ENCODE measurements around the gene CRTAP. TPM values are rescaled to one million over a fixed set of nuclear protein-coding genes. Genes with fewer than 3 reads are reported as not detected.

The CRTAP gene
- total RNA-seq, 1 experiment from 2014 or later, result 104 TPM

DNA sequence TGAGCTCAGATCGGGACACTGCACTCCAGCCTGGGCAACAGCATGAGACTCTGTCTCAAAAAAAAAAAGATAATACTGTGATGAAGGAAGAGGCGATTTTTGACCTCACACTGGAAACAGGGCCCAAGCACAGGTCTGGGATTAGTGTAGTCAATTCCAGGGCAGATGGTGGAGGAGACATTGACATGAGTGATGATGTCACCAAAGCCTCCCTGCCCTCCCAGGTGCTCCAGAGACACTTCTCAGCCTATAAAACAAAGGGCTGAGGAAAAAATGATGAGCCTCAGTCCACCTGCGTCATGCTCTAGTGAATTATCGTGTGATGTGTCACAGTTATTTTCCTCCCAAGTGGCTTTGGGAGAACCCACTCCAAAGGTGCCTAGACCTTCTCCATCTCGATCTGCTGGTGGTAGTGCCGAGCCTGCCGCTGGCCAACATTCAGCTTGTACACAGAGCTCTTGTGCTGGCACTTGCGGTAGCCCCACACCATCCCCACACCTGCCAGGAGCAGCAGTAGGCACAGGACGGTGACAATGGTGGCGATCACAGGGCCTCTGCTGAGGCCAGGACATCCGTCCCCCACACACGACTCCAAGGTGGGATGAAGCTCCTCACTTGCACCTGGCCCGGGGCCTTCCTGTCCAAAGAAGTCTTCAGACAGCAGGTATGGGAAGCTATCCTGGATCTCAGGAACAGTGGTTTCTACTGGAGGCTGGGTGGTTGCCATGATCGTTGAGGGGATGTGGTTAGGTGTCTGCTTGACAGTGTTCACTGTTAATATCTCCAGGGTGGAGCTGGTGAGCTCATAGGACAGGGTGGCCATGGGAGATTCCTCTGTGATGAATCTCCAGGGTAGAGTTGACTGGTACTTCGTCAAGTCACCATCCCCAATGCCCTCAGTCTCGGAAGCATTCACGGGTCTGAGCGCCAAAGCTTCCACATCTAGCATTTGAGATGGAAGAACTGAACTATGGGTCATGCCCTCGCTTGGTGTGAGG lies 38.8 kb downstream of the CRTAP start (continued):
- TF ChIP-seq, protein P1, sequence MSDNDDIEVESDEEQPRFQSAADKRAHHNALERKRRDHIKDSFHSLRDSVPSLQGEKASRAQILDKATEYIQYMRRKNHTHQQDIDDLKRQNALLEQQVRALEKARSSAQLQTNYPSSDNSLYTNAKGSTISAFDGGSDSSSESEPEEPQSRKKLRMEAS (IDR thresholded peaks at IDR 0.05), result no peak
- TF ChIP-seq CBX3 (IDR thresholded peaks at IDR 0.05; ENCODE audit: low read depth) (no peak), ZFX (IDR thresholded peaks at IDR 0.05) (no peak), EGR1 (IDR thresholded peaks at IDR 0.05; ENCODE audit: low read depth) (no peak)

DNA sequence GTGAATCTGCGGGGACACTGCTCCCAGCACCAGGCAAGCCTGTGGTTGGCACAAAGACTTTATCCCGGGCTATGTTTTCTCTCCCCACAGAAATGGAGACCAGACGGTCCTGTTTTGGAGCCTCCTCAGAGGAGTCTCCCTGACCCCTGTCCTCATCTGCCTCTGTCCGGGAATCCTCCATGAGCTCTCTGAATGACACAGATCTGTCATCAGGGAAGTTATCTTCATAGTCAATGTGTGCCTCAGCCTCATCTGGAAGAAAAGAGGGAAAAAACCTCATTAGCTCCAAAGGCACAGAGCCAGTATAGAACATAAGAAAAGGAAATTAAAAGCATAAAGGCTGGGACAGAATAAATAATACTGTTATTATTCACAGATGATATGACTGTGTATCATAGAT lies 40.0 kb downstream of the CRTAP start:
- BruUV-seq (replicated peaks), result no TSS peak
- TF ChIP-seq, protein P2, sequence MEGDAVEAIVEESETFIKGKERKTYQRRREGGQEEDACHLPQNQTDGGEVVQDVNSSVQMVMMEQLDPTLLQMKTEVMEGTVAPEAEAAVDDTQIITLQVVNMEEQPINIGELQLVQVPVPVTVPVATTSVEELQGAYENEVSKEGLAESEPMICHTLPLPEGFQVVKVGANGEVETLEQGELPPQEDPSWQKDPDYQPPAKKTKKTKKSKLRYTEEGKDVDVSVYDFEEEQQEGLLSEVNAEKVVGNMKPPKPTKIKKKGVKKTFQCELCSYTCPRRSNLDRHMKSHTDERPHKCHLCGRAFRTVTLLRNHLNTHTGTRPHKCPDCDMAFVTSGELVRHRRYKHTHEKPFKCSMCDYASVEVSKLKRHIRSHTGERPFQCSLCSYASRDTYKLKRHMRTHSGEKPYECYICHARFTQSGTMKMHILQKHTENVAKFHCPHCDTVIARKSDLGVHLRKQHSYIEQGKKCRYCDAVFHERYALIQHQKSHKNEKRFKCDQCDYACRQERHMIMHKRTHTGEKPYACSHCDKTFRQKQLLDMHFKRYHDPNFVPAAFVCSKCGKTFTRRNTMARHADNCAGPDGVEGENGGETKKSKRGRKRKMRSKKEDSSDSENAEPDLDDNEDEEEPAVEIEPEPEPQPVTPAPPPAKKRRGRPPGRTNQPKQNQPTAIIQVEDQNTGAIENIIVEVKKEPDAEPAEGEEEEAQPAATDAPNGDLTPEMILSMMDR (IDR thresholded peaks at IDR 0.05 in 2 of 3, conservative IDR thresholded peaks at IDR 0.05 in 1 of 3; ENCODE audit: borderline replicate concordance in 1 of 3, insufficient read depth in 1 of 3, low read depth in 2 of 3, low read length in 2 of 3), result no peak
- TF ChIP-seq, protein P3, sequence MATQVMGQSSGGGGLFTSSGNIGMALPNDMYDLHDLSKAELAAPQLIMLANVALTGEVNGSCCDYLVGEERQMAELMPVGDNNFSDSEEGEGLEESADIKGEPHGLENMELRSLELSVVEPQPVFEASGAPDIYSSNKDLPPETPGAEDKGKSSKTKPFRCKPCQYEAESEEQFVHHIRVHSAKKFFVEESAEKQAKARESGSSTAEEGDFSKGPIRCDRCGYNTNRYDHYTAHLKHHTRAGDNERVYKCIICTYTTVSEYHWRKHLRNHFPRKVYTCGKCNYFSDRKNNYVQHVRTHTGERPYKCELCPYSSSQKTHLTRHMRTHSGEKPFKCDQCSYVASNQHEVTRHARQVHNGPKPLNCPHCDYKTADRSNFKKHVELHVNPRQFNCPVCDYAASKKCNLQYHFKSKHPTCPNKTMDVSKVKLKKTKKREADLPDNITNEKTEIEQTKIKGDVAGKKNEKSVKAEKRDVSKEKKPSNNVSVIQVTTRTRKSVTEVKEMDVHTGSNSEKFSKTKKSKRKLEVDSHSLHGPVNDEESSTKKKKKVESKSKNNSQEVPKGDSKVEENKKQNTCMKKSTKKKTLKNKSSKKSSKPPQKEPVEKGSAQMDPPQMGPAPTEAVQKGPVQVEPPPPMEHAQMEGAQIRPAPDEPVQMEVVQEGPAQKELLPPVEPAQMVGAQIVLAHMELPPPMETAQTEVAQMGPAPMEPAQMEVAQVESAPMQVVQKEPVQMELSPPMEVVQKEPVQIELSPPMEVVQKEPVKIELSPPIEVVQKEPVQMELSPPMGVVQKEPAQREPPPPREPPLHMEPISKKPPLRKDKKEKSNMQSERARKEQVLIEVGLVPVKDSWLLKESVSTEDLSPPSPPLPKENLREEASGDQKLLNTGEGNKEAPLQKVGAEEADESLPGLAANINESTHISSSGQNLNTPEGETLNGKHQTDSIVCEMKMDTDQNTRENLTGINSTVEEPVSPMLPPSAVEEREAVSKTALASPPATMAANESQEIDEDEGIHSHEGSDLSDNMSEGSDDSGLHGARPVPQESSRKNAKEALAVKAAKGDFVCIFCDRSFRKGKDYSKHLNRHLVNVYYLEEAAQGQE (IDR thresholded peaks at IDR 0.05; ENCODE audit: low read depth), result no peak
- no peak for TF ChIP-seq EGR1 (IDR thresholded peaks at IDR 0.05; ENCODE audit: low read depth)
- no peak for TF ChIP-seq JUND (IDR thresholded peaks at IDR 0.05)
- TF ChIP-seq, protein P4, sequence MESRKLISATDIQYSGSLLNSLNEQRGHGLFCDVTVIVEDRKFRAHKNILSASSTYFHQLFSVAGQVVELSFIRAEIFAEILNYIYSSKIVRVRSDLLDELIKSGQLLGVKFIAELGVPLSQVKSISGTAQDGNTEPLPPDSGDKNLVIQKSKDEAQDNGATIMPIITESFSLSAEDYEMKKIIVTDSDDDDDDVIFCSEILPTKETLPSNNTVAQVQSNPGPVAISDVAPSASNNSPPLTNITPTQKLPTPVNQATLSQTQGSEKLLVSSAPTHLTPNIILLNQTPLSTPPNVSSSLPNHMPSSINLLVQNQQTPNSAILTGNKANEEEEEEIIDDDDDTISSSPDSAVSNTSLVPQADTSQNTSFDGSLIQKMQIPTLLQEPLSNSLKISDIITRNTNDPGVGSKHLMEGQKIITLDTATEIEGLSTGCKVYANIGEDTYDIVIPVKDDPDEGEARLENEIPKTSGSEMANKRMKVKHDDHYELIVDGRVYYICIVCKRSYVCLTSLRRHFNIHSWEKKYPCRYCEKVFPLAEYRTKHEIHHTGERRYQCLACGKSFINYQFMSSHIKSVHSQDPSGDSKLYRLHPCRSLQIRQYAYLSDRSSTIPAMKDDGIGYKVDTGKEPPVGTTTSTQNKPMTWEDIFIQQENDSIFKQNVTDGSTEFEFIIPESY (IDR thresholded peaks at IDR 0.05; ENCODE audit: extremely low read depth, insufficient replicate concordance, low read length), result no peak
- H4K20me1 ChIP-seq (ENCODE audit: insufficient read depth), result no peaks in the 10 kb centered on the region
- ChIA-PET CTCF (no interaction called here), POLR2A (no interaction called here), RAD21 (ENCODE audit: low non-redundant PET in 1 of 2, low total read pairs in 2 of 2, uncharacterized antibody in 2 of 2, unreplicated experiment in 2 of 2) (no interaction called here)
- no peak overlapping the region for H3K27ac ChIP-seq (ENCODE audit: low read depth, low read length)
- DNase-seq (ENCODE audit: low read depth, low spot score), result no peak
- no peak overlapping the region for H3K4me3 ChIP-seq (replicated peaks in 1 of 2; ENCODE audit: low read depth in 1 of 2, low read length in 2 of 2)
- no peaks in the 10 kb centered on the region for H3K9me3 ChIP-seq (ENCODE audit: control insufficient read depth in 1 of 2, insufficient read depth in 1 of 2, low read depth in 1 of 2, low read length in 2 of 2)
- H3K79me2 ChIP-seq (ENCODE audit: insufficient read depth, low read length), result no peaks in the 10 kb centered on the region
- H2AFZ ChIP-seq (ENCODE audit: low read depth, low read length, poor library complexity, severe bottlenecking), result no peak overlapping the region
- ATAC-seq, result no peak
- H3K27me3 ChIP-seq (ENCODE audit: insufficient read depth, low read length), result no peaks in the 10 kb centered on the region
- H3K9ac ChIP-seq (ENCODE audit: low read length), result no peak overlapping the region
- H3K36me3 ChIP-seq (ENCODE audit: control insufficient read depth in 1 of 2, insufficient read depth in 2 of 2, low read length in 2 of 2), result no peaks in the 10 kb centered on the region
- H3K4me1 ChIP-seq (ENCODE audit: control insufficient read depth in 1 of 2, insufficient read depth in 2 of 2, low read length in 2 of 2), result no peaks in the 10 kb centered on the region
- intact Hi-C loops (cut with micrococcal nuclease), result no loop called here
- H3K4me2 ChIP-seq (ENCODE audit: low read length), result no peak overlapping the region
- H3K9me2 ChIP-seq (ENCODE audit: insufficient read depth), result no peaks in the 10 kb centered on the region
